ENCODE measurements around the gene SYT9.

The SYT9 gene

DNA sequence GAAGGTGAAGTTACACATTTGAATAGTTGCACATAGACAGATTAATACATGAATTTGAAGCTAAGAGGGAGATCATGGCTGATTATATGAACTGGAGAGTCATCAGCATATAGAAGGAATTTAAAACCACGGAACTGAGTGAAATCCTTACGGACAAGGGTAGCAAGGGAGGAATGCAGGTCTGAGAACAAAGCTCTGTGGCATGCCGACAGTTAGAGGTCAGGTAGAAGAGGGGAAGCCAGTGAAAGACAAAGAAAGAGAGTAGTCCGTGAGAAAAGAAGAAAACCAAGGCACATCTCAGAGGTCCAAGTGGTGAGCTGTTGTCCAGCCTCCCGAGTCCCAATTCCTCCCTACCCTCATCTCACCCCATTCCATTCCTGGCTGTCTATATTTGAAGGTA, 11.8 kb upstream of the SYT9 start:
- POLR2A ChIA-PET, result no interaction called here
- no peaks in the 10 kb centered on the region for H3K9me3 ChIP-seq (ENCODE audit: control insufficient read depth, insufficient read depth, low read depth, low read length)
- H3K36me3 ChIP-seq (ENCODE audit: control insufficient read depth in 2 of 2, insufficient read depth in 1 of 2, low read length in 2 of 2), result no peaks in the 10 kb centered on the region
- no peak overlapping the region for H3K27ac ChIP-seq (ENCODE audit: extremely low read depth, low read depth, low read length)
- CTCF ChIA-PET, result no interaction called here
- H3K4me1 ChIP-seq (ENCODE audit: control insufficient read depth, insufficient read depth, low read length), result no peaks in the 10 kb centered on the region
- TF ChIP-seq ZNF16 (tag by site-specific recombination; IDR thresholded peaks at IDR 0.05; ENCODE audit: low read depth), result no peak
- TF ChIP-seq, protein P1, sequence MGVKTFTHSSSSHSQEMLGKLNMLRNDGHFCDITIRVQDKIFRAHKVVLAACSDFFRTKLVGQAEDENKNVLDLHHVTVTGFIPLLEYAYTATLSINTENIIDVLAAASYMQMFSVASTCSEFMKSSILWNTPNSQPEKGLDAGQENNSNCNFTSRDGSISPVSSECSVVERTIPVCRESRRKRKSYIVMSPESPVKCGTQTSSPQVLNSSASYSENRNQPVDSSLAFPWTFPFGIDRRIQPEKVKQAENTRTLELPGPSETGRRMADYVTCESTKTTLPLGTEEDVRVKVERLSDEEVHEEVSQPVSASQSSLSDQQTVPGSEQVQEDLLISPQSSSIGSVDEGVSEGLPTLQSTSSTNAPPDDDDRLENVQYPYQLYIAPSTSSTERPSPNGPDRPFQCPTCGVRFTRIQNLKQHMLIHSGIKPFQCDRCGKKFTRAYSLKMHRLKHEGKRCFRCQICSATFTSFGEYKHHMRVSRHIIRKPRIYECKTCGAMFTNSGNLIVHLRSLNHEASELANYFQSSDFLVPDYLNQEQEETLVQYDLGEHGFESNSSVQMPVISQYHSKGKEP (tag by site-specific recombination; IDR thresholded peaks at IDR 0.05), result no peak
- TF ChIP-seq ZFP37 (tag by site-specific recombination; IDR thresholded peaks at IDR 0.05), result no peak
- TF ChIP-seq ZNF629 (tag by site-specific recombination; IDR thresholded peaks at IDR 0.05), result no peak
- TF ChIP-seq, protein P2, sequence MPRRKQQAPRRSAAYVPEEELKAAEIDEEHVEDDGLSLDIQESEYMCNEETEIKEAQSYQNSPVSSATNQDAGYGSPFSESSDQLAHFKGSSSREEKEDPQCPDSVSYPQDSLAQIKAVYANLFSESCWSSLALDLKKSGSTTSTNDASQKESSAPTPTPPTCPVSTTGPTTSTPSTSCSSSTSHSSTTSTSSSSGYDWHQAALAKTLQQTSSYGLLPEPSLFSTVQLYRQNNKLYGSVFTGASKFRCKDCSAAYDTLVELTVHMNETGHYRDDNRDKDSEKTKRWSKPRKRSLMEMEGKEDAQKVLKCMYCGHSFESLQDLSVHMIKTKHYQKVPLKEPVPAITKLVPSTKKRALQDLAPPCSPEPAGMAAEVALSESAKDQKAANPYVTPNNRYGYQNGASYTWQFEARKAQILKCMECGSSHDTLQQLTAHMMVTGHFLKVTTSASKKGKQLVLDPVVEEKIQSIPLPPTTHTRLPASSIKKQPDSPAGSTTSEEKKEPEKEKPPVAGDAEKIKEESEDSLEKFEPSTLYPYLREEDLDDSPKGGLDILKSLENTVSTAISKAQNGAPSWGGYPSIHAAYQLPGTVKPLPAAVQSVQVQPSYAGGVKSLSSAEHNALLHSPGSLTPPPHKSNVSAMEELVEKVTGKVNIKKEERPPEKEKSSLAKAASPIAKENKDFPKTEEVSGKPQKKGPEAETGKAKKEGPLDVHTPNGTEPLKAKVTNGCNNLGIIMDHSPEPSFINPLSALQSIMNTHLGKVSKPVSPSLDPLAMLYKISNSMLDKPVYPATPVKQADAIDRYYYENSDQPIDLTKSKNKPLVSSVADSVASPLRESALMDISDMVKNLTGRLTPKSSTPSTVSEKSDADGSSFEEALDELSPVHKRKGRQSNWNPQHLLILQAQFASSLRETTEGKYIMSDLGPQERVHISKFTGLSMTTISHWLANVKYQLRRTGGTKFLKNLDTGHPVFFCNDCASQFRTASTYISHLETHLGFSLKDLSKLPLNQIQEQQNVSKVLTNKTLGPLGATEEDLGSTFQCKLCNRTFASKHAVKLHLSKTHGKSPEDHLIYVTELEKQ (tag by site-specific recombination; IDR thresholded peaks at IDR 0.05; ENCODE audit: borderline replicate concordance), result no peak
- no peak overlapping the region for H3K4me3 ChIP-seq (ENCODE audit: low read depth, low read length)

DNA sequence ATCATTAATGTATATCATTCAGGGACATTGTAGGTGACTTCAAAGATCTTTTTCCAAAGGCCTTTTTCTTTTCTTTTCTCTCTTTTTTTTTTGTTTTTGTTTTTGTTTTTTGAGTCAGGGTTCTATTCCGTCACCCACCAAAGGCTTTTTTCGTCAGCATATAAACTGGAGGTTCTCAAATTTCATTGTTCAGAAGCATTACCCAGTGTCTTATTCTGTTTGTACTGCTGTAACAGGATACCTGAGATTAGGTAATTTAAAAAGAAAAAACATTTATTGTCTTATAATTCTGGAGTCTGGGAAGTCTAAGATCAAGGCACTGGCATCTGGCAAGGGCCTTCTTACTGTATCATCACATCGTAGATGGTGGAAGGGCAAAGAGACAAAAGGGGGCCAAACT, 6.4 kb upstream of the SYT9 start:
- Histone ChIP-seq H3K36me3 (ENCODE audit: control insufficient read depth in 2 of 2, insufficient read depth in 1 of 2, low read length in 2 of 2) (no peaks in the 10 kb centered on the region), H3K4me3 (ENCODE audit: low read depth, low read length) (no peak overlapping the region), H3K27ac (ENCODE audit: extremely low read depth, low read depth, low read length) (no peak overlapping the region), H3K4me1 (ENCODE audit: control insufficient read depth, insufficient read depth, low read length) (no peaks in the 10 kb centered on the region), H3K9me3 (ENCODE audit: control insufficient read depth, insufficient read depth, low read depth, low read length) (no peaks in the 10 kb centered on the region)
- CTCF ChIA-PET, result no interaction called here
- POLR2A ChIA-PET, result no interaction called here
- TF ChIP-seq ZNF350 (tag by site-specific recombination; IDR thresholded peaks at IDR 0.05) (no peak), ZNF266 (tag by site-specific recombination; IDR thresholded peaks at IDR 0.05; ENCODE audit: low read depth) (no peak), ZNF529 (tag by site-specific recombination; IDR thresholded peaks at IDR 0.05; ENCODE audit: insufficient replicate concordance) (no peak), HOXD13 (CRISPR knock-in tag; IDR thresholded peaks at IDR 0.05; ENCODE audit: borderline replicate concordance) (no peak), YY2 (tag by site-specific recombination; IDR thresholded peaks at IDR 0.05) (no peak), ZNF629 (tag by site-specific recombination; IDR thresholded peaks at IDR 0.05) (peak; percentile 76), ZNF514 (tag by site-specific recombination; IDR thresholded peaks at IDR 0.05) (no peak), OSR2 (tag by site-specific recombination; IDR thresholded peaks at IDR 0.05) (peak; percentile 49; the same call in 1 of the 2 replicates), SETDB1 (IDR thresholded peaks at IDR 0.05; ENCODE audit: insufficient read length, low read length) (no peak), ZXDB (tag by site-specific recombination; IDR thresholded peaks at IDR 0.05) (no peak), ZNF19 (tag by site-specific recombination; IDR thresholded peaks at IDR 0.05; ENCODE audit: low read depth) (no peak)
- TF ChIP-seq, protein P3, sequence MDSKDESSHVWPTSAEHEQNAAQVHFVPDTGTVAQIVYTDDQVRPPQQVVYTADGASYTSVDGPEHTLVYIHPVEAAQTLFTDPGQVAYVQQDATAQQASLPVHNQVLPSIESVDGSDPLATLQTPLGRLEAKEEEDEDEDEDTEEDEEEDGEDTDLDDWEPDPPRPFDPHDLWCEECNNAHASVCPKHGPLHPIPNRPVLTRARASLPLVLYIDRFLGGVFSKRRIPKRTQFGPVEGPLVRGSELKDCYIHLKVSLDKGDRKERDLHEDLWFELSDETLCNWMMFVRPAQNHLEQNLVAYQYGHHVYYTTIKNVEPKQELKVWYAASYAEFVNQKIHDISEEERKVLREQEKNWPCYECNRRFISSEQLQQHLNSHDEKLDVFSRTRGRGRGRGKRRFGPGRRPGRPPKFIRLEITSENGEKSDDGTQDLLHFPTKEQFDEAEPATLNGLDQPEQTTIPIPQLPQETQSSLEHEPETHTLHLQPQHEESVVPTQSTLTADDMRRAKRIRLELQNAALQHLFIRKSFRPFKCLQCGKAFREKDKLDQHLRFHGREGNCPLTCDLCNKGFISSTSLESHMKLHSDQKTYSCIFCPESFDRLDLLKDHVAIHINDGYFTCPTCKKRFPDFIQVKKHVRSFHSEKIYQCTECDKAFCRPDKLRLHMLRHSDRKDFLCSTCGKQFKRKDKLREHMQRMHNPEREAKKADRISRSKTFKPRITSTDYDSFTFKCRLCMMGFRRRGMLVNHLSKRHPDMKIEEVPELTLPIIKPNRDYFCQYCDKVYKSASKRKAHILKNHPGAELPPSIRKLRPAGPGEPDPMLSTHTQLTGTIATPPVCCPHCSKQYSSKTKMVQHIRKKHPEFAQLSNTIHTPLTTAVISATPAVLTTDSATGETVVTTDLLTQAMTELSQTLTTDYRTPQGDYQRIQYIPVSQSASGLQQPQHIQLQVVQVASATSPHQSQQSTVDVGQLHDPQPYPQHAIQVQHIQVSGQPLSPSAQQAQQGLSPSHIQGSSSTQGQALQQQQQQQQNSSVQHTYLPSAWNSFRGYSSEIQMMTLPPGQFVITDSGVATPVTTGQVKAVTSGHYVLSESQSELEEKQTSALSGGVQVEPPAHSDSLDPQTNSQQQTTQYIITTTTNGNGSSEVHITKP (tag by site-specific recombination; IDR thresholded peaks at IDR 0.05), result no peak
- TF ChIP-seq, protein P4, sequence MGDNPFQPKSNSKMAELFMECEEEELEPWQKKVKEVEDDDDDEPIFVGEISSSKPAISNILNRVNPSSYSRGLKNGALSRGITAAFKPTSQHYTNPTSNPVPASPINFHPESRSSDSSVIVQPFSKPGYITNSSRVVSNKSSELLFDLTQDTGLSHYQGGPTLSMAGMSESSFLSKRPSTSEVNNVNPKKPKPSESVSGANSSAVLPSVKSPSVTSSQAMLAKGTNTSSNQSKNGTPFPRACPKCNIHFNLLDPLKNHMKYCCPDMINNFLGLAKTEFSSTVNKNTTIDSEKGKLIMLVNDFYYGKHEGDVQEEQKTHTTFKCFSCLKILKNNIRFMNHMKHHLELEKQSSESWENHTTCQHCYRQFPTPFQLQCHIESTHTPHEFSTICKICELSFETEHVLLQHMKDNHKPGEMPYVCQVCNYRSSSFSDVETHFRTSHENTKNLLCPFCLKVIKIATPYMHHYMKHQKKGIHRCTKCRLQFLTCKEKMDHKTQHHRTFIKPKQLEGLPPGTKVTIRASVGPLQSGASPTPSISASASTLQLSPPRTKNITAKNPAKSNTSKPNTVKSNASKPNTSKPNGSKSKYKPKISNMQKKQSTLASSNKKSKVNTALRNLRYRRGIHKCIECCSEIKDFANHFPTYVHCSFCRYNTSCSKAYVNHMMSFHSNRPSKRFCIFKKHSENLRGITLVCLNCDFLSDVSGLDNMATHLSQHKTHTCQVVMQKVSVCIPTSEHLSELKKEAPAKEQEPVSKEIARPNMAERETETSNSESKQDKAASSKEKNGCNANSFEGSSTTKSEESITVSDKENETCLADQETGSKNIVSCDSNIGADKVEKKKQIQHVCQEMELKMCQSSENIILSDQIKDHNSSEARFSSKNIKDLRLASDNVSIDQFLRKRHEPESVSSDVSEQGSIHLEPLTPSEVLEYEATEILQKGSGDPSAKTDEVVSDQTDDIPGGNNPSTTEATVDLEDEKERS (tag by site-specific recombination; IDR thresholded peaks at IDR 0.05), result no peak
- TF ChIP-seq, protein P5, sequence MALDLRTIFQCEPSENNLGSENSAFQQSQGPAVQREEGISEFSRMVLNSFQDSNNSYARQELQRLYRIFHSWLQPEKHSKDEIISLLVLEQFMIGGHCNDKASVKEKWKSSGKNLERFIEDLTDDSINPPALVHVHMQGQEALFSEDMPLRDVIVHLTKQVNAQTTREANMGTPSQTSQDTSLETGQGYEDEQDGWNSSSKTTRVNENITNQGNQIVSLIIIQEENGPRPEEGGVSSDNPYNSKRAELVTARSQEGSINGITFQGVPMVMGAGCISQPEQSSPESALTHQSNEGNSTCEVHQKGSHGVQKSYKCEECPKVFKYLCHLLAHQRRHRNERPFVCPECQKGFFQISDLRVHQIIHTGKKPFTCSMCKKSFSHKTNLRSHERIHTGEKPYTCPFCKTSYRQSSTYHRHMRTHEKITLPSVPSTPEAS (tag by site-specific recombination; IDR thresholded peaks at IDR 0.05), result no peak
- TF ChIP-seq, protein P6, sequence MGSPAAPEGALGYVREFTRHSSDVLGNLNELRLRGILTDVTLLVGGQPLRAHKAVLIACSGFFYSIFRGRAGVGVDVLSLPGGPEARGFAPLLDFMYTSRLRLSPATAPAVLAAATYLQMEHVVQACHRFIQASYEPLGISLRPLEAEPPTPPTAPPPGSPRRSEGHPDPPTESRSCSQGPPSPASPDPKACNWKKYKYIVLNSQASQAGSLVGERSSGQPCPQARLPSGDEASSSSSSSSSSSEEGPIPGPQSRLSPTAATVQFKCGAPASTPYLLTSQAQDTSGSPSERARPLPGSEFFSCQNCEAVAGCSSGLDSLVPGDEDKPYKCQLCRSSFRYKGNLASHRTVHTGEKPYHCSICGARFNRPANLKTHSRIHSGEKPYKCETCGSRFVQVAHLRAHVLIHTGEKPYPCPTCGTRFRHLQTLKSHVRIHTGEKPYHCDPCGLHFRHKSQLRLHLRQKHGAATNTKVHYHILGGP (tag by site-specific recombination; IDR thresholded peaks at IDR 0.05), result no peak
- TF ChIP-seq, protein P7, sequence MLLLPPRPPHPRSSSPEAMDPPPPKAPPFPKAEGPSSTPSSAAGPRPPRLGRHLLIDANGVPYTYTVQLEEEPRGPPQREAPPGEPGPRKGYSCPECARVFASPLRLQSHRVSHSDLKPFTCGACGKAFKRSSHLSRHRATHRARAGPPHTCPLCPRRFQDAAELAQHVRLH (tag by site-specific recombination; IDR thresholded peaks at IDR 0.05), result no peak
